Liver (tissue), 9 donors: ENCODE measurements around the gene ZW10. TPM values are rescaled to one million over a fixed set of nuclear protein-coding genes. Genes with fewer than 3 reads are reported as not detected.

ENCODE experiments used
- DNase-seq: peaks from one replicate; pipeline ENCODE4 v3.0.0-alpha.2; 2017; ENCODE audit warnings: low spot score
- H3K27ac ChIP-seq, 2 donors: one replicate each; pipeline ENCODE4 v1.7.0; 2013; ENCODE audit warnings: inconsistent platforms in 2 of 2, low read length in 2 of 2, control low read depth in 1 of 2, low read depth in 1 of 2, mild to moderate bottlenecking in 1 of 2
- H3K27me3 ChIP-seq, 4 donors: one replicate each; pipeline versions ENCODE4 v1.6.1 to v1.7.0; 2013; ENCODE audit warnings: low read length in 3 of 4, inconsistent platforms in 1 of 4, mild to moderate bottlenecking in 1 of 4, moderate library complexity in 1 of 4; ENCODE audit not compliant: control insufficient read depth in 4 of 4, insufficient read depth in 4 of 4
- H3K36me3 ChIP-seq, 4 donors: one replicate each; pipeline versions ENCODE4 v1.6.1 to v1.7.0; 2013; ENCODE audit warnings: low read length in 3 of 4, mild to moderate bottlenecking in 3 of 4, low read depth in 1 of 4, moderate library complexity in 1 of 4; ENCODE audit not compliant: control insufficient read depth in 4 of 4, insufficient read depth in 3 of 4
- H3K4me1 ChIP-seq, 4 donors: one replicate each; pipeline versions ENCODE4 v1.6.1 to v1.7.0; 2013; ENCODE audit warnings: low read length in 3 of 4, mild to moderate bottlenecking in 3 of 4, moderate library complexity in 1 of 4; ENCODE audit not compliant: control insufficient read depth in 4 of 4, insufficient read depth in 4 of 4
- H3K4me3 ChIP-seq, 3 donors: one replicate each; pipeline versions ENCODE4 v1.6.1 to v1.7.0; 2013; ENCODE audit warnings: low read length in 3 of 3, control low read depth in 1 of 3, low read depth in 1 of 3, mild to moderate bottlenecking in 1 of 3
- H3K9ac ChIP-seq, 2 donors: one replicate each; pipeline ENCODE4 v1.7.0; 2013; ENCODE audit warnings: low read length in 2 of 2, mild to moderate bottlenecking in 2 of 2, moderate library complexity in 2 of 2, control low read depth in 1 of 2, low read depth in 1 of 2
- H3K9me3 ChIP-seq, 4 donors: one replicate each; pipeline versions ENCODE4 v1.6.1 to v1.7.0; 2013; ENCODE audit warnings: low read length in 3 of 4; ENCODE audit not compliant: control insufficient read depth in 4 of 4
- ATF3 ChIP-seq: IDR thresholded peaks from 2 replicates; pipeline ENCODE4 v1.6.1; 2016; ENCODE audit warnings: antibody characterized with exemption
- CTCF ChIP-seq: fragments of 150-350 bp; IDR thresholded peaks from 2 replicates; pipeline ENCODE4 v1.5.1; 2017; ENCODE audit warnings: improper control_type of control experiment, low read depth, low read length; ENCODE audit not compliant: missing input control
- EGR1 ChIP-seq, 2 donors: IDR thresholded peaks; 2 replicates each; pipeline ENCODE4 v1.6.1; 2016 to 2018; ENCODE audit warnings: antibody characterized with exemption in 2 of 2, low read depth in 2 of 2
- FOXA1 ChIP-seq: IDR thresholded peaks from 2 replicates; pipeline ENCODE4 v1.6.1; 2016; ENCODE audit warnings: antibody characterized with exemption
- FOXA2 ChIP-seq: IDR thresholded peaks from 2 replicates; pipeline ENCODE4 v1.6.1; 2016; ENCODE audit warnings: antibody characterized with exemption
- GABPA ChIP-seq, 2 donors: IDR thresholded peaks in 1 of 2; conservative IDR thresholded peaks in 1 of 2; 2 replicates each; pipeline ENCODE4 v1.6.1; 2016; ENCODE audit warnings: antibody characterized with exemption in 2 of 2, mild to moderate bottlenecking in 1 of 2, moderate library complexity in 1 of 2
- HNF4A ChIP-seq, 2 donors: conservative IDR thresholded peaks; 2 replicates each; pipeline ENCODE4 v1.6.1; 2016; ENCODE audit warnings: antibody characterized with exemption in 2 of 2, mild to moderate bottlenecking in 2 of 2
- HNF4G ChIP-seq: IDR thresholded peaks from 2 replicates; pipeline ENCODE4 v1.6.1; 2016; ENCODE audit warnings: antibody characterized with exemption
- JUND ChIP-seq, 2 donors: IDR thresholded peaks; 2 replicates each; pipeline ENCODE4 v1.6.1; 2016; ENCODE audit warnings: antibody characterized with exemption in 2 of 2
- MAX ChIP-seq: IDR thresholded peaks from 2 replicates; pipeline ENCODE4 v1.6.1; 2016; ENCODE audit warnings: antibody characterized with exemption
- NR2F2 ChIP-seq: IDR thresholded peaks from 2 replicates; pipeline ENCODE4 v1.6.1; 2016; ENCODE audit warnings: antibody characterized with exemption
- RAD21 ChIP-seq, 2 donors: IDR thresholded peaks; 2 replicates each; pipeline ENCODE4 v1.6.1; 2016; ENCODE audit warnings: antibody characterized with exemption in 2 of 2, mild to moderate bottlenecking in 2 of 2
- REST ChIP-seq: IDR thresholded peaks from 2 replicates; pipeline ENCODE4 v1.6.1; 2016; ENCODE audit warnings: antibody characterized with exemption, mild to moderate bottlenecking
- RXRA ChIP-seq, 2 donors: IDR thresholded peaks; 2 replicates each; pipeline ENCODE4 v1.6.1; 2017 to 2018; ENCODE audit warnings: antibody characterized with exemption in 2 of 2, mild to moderate bottlenecking in 1 of 2
- SP1 ChIP-seq: IDR thresholded peaks from 2 replicates; pipeline ENCODE4 v1.6.1; 2018; ENCODE audit warnings: antibody characterized with exemption, mild to moderate bottlenecking
- TAF1 ChIP-seq: conservative IDR thresholded peaks from 2 replicates; pipeline ENCODE4 v1.6.1; 2016; ENCODE audit warnings: antibody characterized with exemption, mild to moderate bottlenecking
- YY1 ChIP-seq: IDR thresholded peaks from 2 replicates; pipeline ENCODE4 v1.6.1; 2016; ENCODE audit warnings: antibody characterized with exemption, mild to moderate bottlenecking
- ZBTB33 ChIP-seq: IDR thresholded peaks from 2 replicates; pipeline ENCODE4 v1.6.1; 2016; ENCODE audit warnings: antibody characterized with exemption
- WGBS: extraction: QIAGEN DNeasy Blood & Tissue Kit; methylation state at CpG from one replicate; pipeline ENCODE4 v1.1.7; 2013; 5-methylcytosine and 5-hydroxymethylcytosine counted together
- polyA plus RNA-seq, 2 donors: library from polyadenylated mRNA; stranded (reverse) in 1 of 2; unstranded in 1 of 2; fragments of 200-250 nt in 1 of 2; fragments of >200 nt in 1 of 2; fragmentation: Nextera tagmentation in 1 of 2; extraction: Ambion mirVana in 1 of 2; gene quantifications; one replicate each; pipeline versions ENCODE4 v1.2.1 to v1.2.3, GENCODE V29; 2013 to 2015
- total RNA-seq, 2 donors: library from RNA; depleted of rRNA; stranded (reverse); fragments of >200 nt; gene quantifications; one replicate each; pipeline ENCODE4 v1.2.3, GENCODE V29; 2014
- donor health status: healthy.
- donor health status: healthy.
- donor health status: healthy.
- donor health status: healthy.
- donor health status: healthy.

The ZW10 gene
- total and polyA plus RNA-seq, 4 donors, result 3.7 to 16.8 (median 9.3) TPM

- Histone ChIP-seq H3K9ac (no peak overlapping the region), H3K27me3 (no peaks in the 10 kb centered on the region), H3K27ac (peak overlapping the region; percentile 65 to 66), H3K9me3 (no peaks in the 10 kb centered on the region), H3K36me3 (no peaks in the 10 kb centered on the region), H3K4me3 (no peak overlapping the region), H3K4me1 (peaks cover 2 to 21% (median 11%) of the 10 kb centered on the region in 4 donors)
- 38% methylated on average over 11 of the region's 11 CpGs for WGBS
- peak; percentile 72 for TF ChIP-seq FOXA2
- TF ChIP-seq RXRA (IDR thresholded peaks at IDR 0.05), result peak in 1 of 2 donors; percentile 48
- TF ChIP-seq MAX, result peak; percentile 26
- TF ChIP-seq GABPA (IDR thresholded peaks at IDR 0.05 in 1 of 2, conservative IDR thresholded peaks at IDR 0.05 in 1 of 2), result no peak
- peak; percentile 62 for TF ChIP-seq YY1
- TF ChIP-seq RAD21 (IDR thresholded peaks at IDR 0.05), result no peak
- TF ChIP-seq HNF4G, result no peak
- TF ChIP-seq HNF4A (conservative IDR thresholded peaks at IDR 0.05), result peak; percentile 47 to 71
- TF ChIP-seq CTCF, result no peak
- peak; percentile 51 for TF ChIP-seq SP1
- TF ChIP-seq ZBTB33, result peak; percentile 44
- no peak for DNase-seq
These were observed 4.8 kb upstream of the ZW10 start for GRCh38 chr11:113778111-113778910.

- WGBS, result 0% methylated on average over 1 of the region's 1 CpG
- H3K4me1 ChIP-seq, result peaks cover 0 to 13% (median 10%) of the 10 kb centered on the region in 4 donors
- DNase-seq, result no peak
- H3K27me3 ChIP-seq, result no peaks in the 10 kb centered on the region
- H3K4me3 ChIP-seq, result peak overlapping the region; percentile 70 to 100 (median 81)
- H3K9ac ChIP-seq, result peak overlapping the region; percentile 54 to 86
- TF ChIP-seq HNF4A (conservative IDR thresholded peaks at IDR 0.05), result no peak
- TF ChIP-seq GABPA (IDR thresholded peaks at IDR 0.05 in 1 of 2, conservative IDR thresholded peaks at IDR 0.05 in 1 of 2), result no peak
- no peak for TF ChIP-seq REST
- no peak for TF ChIP-seq RXRA (IDR thresholded peaks at IDR 0.05)
- TF ChIP-seq YY1, result no peak
- no peak for TF ChIP-seq ATF3
- no peak for TF ChIP-seq CTCF
- TF ChIP-seq NR2F2, result no peak
- no peak for TF ChIP-seq HNF4G
- TF ChIP-seq FOXA2, result no peak
- no peak for TF ChIP-seq FOXA1
- no peak for TF ChIP-seq SP1
- TF ChIP-seq RAD21 (IDR thresholded peaks at IDR 0.05), result no peak
- TF ChIP-seq TAF1, result no peak
- no peak for TF ChIP-seq JUND (IDR thresholded peaks at IDR 0.05)
- TF ChIP-seq MAX, result no peak
- no peak for TF ChIP-seq EGR1 (IDR thresholded peaks at IDR 0.05; ENCODE audit: low read depth in 2 of 2)
- peaks cover 0 to 3% (median 0%) of the 10 kb centered on the region in 4 donors for H3K36me3 ChIP-seq
- peak overlapping the region in 1 of 2 donors; percentile 82 for H3K27ac ChIP-seq
- no peaks in the 10 kb centered on the region for H3K9me3 ChIP-seq
These were observed 647 bp upstream of the ZW10 start for GRCh38 chr11:113774174-113774503.
